ENCODE results near the gene NOS2. TPM values are rescaled to one million over a fixed set of nuclear protein-coding genes. Genes with fewer than 3 reads are reported as not detected.
"Not testable (repeated sequence)": the region's sequence is repeated elsewhere in the genome, so short reads cannot be mapped to it uniquely, and the experiment has no call there.

Gene NOS2
- total RNA-seq, 1 experiment from 2014 or later: 19.0 TPM

DNA sequence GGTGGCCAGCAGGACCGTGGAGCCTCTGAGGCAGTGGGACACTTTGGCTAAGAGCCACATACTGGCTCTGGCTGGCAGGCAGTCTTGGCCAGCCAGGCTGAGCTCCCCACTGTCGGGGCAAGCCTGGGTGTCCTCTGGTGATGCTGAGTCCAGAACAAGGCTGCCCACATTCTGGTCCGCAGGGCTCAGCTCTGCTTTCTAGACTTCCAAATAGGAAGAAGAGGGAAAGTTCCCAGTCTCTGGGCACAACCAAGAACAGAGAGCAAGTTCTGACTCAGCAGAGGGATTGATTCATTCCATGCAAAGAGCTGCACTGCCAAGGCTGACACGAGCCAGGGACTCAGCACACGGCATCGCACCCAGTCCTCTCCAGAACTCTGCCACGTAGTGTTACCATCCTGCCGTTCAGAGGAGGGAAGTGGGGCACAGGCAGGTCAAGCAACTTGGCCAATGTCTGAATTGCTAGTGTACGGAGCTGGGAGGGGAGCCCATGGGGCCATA, 58.9 kb downstream of the NOS2 start:
- TF ChIP-seq, protein P1, sequence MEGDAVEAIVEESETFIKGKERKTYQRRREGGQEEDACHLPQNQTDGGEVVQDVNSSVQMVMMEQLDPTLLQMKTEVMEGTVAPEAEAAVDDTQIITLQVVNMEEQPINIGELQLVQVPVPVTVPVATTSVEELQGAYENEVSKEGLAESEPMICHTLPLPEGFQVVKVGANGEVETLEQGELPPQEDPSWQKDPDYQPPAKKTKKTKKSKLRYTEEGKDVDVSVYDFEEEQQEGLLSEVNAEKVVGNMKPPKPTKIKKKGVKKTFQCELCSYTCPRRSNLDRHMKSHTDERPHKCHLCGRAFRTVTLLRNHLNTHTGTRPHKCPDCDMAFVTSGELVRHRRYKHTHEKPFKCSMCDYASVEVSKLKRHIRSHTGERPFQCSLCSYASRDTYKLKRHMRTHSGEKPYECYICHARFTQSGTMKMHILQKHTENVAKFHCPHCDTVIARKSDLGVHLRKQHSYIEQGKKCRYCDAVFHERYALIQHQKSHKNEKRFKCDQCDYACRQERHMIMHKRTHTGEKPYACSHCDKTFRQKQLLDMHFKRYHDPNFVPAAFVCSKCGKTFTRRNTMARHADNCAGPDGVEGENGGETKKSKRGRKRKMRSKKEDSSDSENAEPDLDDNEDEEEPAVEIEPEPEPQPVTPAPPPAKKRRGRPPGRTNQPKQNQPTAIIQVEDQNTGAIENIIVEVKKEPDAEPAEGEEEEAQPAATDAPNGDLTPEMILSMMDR (IDR thresholded peaks at IDR 0.05; ENCODE audit: insufficient read depth in 1 of 2, low read depth in 1 of 2, low read length in 1 of 2, severe bottlenecking in 1 of 2, unreplicated experiment in 1 of 2): no peak

DNA sequence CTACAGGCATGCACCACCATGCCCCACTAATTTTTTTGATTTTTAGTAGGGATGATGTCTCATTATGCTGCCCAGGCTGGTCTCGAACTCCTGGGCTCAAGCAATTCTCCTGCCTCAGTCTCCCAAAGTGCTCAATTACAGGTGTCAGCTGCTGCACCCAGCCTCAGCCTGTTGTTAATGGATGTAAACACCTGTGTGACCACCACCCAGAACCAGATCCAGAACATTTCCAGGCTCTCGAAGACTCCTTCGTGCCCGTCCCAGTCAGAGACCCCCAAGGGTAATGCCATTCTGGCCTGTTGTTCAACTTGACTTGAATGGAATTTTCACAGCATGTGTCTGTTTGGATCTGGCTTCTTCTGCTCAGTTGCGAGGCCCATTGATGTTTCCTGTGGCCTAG, 59.8 kb downstream of the NOS2 start:
- DNase-seq: peak in 1 of 2 experiments; percentile 30
- intact Hi-C loops (cut with micrococcal nuclease; ENCODE audit: unreplicated experiment); H3K9me3 ChIP-seq; H3K4me3 Mint-ChIP-seq (ENCODE audit: unreplicated experiment); H3K36me3 Mint-ChIP-seq (ENCODE audit: insufficient read depth, unreplicated experiment); H3K4me1 Mint-ChIP-seq (ENCODE audit: low read depth, unreplicated experiment); POLR2A ChIA-PET; H3K4me1 ChIP-seq; BruUV-seq (replicated peaks); H3K9me3 Mint-ChIP-seq (ENCODE audit: unreplicated experiment); H3K4me3 ChIP-seq (ENCODE audit: low read depth, low read length); H3K27me3 ChIP-seq (replicated peaks; ENCODE audit: control insufficient read depth, insufficient read depth, low read length); H3K27me3 Mint-ChIP-seq (ENCODE audit: insufficient read depth, unreplicated experiment); H3K36me3 ChIP-seq (ENCODE audit: control insufficient read depth, insufficient read depth, low read length); H3K27ac Mint-ChIP-seq (ENCODE audit: unreplicated experiment): not testable (repeated sequence)
- CTCF ChIA-PET: interaction anchor here (1.3 kb wide), 1 partner anchor 140 kb away, joined by 3 read pairs; no protein-coding TSS in a partner anchor

More for the DNA sequence above, 58.9 kb downstream of the NOS2 start:
- Mint-ChIP-seq H3K27ac (ENCODE audit: unreplicated experiment) (no peak overlapping the region), H3K4me3 (ENCODE audit: unreplicated experiment) (no peak overlapping the region), H3K27me3 (ENCODE audit: insufficient read depth, unreplicated experiment) (peaks cover 3% of the 10 kb centered on the region), H3K36me3 (ENCODE audit: insufficient read depth, unreplicated experiment) (no peaks in the 10 kb centered on the region), H3K9me3 (ENCODE audit: unreplicated experiment) (no peaks in the 10 kb centered on the region), H3K4me1 (ENCODE audit: low read depth, unreplicated experiment) (no peaks in the 10 kb centered on the region)
- Histone ChIP-seq H3K9me3 (no peaks in the 10 kb centered on the region), H3K36me3 (ENCODE audit: control insufficient read depth, insufficient read depth, low read length) (no peaks in the 10 kb centered on the region), H3K4me3 (ENCODE audit: low read depth, low read length) (no peak overlapping the region), H3K27me3 (replicated peaks; ENCODE audit: control insufficient read depth, insufficient read depth, low read length) (no peaks in the 10 kb centered on the region), H3K4me1 (no peaks in the 10 kb centered on the region)
- BruUV-seq (replicated peaks): no TSS peak
- intact Hi-C loops (cut with micrococcal nuclease; ENCODE audit: unreplicated experiment): no loop called here
- ChIA-PET CTCF (interaction anchor here (0.6 to 1.7 kb wide), 5 partner anchors 14 to 498 kb away, joined by 3 to 4 read pairs (median 3); no protein-coding TSS in a partner anchor), POLR2A (no interaction called here)
- peak in 1 of 2 experiments; percentile 34 for DNase-seq

DNA sequence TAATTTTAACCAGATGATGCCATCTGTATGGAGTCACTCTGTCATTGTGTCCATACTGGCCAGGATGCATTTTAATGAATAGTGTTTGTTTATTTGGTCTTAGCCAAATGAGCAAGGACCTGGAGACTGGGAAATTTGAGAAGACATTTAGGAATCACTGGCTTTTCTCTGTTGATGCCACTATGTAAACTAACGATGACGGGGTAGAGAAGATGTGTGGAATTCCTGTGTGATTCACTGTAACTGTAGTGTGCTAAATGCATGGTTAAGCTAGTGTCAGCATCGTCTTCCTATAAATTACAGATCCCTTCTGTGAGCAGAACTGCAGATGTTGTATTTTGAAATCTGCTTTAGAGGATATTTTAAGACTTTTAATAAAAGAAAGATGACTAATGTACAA, 66.6 kb downstream of the NOS2 start:
- H3K36me3 Mint-ChIP-seq (ENCODE audit: insufficient read depth, unreplicated experiment): no peaks in the 10 kb centered on the region
- TF ChIP-seq, protein P1 (IDR thresholded peaks at IDR 0.05; ENCODE audit: insufficient read depth in 1 of 2, low read depth in 1 of 2, low read length in 1 of 2, severe bottlenecking in 1 of 2, unreplicated experiment in 1 of 2): no peak
- Histone ChIP-seq H3K27me3 (replicated peaks; ENCODE audit: control insufficient read depth, insufficient read depth, low read length) (no peaks in the 10 kb centered on the region), H3K36me3 (ENCODE audit: control insufficient read depth, insufficient read depth, low read length) (no peaks in the 10 kb centered on the region), H3K4me1 (no peaks in the 10 kb centered on the region), H3K4me3 (ENCODE audit: low read depth, low read length) (no peak overlapping the region), H3K9me3 (0 out of 2 replicates have a peak, but pooled peaks cover 2% of the 10 kb centered on the region)
- H3K9me3 Mint-ChIP-seq (ENCODE audit: unreplicated experiment): no peaks in the 10 kb centered on the region
- ChIA-PET CTCF (no interaction called here), POLR2A (no interaction called here)
- no peak for DNase-seq
- no peak overlapping the region for H3K4me3 Mint-ChIP-seq (ENCODE audit: unreplicated experiment)
- H3K4me1 Mint-ChIP-seq (ENCODE audit: low read depth, unreplicated experiment): no peaks in the 10 kb centered on the region
- intact Hi-C loops (cut with micrococcal nuclease; ENCODE audit: unreplicated experiment): no loop called here
- BruUV-seq (replicated peaks): no TSS peak
- H3K27ac Mint-ChIP-seq (ENCODE audit: unreplicated experiment): no peak overlapping the region
- peaks cover 30% of the 10 kb centered on the region for H3K27me3 Mint-ChIP-seq (ENCODE audit: insufficient read depth, unreplicated experiment)

DNA sequence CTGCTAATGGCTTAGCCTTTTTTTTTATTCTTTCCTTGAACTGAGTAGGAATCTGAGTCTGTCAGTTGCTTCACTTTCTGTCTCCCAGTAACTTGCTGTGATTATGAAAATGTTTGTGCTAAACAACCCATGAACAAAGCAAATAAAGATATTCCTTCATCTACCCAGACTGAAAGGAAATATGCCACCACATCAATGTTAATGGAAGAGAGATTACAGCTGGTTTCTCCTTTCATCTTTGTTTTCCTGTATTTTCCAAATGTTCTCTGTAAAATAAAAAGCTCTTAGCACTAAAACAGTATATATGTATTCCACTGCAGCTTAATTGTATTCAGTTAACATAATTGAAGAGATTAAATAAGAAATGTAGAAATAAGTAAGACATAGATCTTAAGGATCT, 67.6 kb downstream of the NOS2 start:
- H3K4me1 ChIP-seq; BruUV-seq (replicated peaks); H3K4me3 Mint-ChIP-seq (ENCODE audit: unreplicated experiment); H3K36me3 ChIP-seq (ENCODE audit: control insufficient read depth, insufficient read depth, low read length); CTCF ChIA-PET; intact Hi-C loops (cut with micrococcal nuclease; ENCODE audit: unreplicated experiment); H3K36me3 Mint-ChIP-seq (ENCODE audit: insufficient read depth, unreplicated experiment); H3K27me3 ChIP-seq (replicated peaks; ENCODE audit: control insufficient read depth, insufficient read depth, low read length); H3K27ac Mint-ChIP-seq (ENCODE audit: unreplicated experiment); DNase-seq; H3K9me3 Mint-ChIP-seq (ENCODE audit: unreplicated experiment); H3K4me3 ChIP-seq (ENCODE audit: low read depth, low read length); POLR2A ChIA-PET; H3K9me3 ChIP-seq; H3K4me1 Mint-ChIP-seq (ENCODE audit: low read depth, unreplicated experiment): not testable (repeated sequence)
- H3K27me3 Mint-ChIP-seq (ENCODE audit: insufficient read depth, unreplicated experiment): peaks cover 30% of the 10 kb centered on the region

DNA sequence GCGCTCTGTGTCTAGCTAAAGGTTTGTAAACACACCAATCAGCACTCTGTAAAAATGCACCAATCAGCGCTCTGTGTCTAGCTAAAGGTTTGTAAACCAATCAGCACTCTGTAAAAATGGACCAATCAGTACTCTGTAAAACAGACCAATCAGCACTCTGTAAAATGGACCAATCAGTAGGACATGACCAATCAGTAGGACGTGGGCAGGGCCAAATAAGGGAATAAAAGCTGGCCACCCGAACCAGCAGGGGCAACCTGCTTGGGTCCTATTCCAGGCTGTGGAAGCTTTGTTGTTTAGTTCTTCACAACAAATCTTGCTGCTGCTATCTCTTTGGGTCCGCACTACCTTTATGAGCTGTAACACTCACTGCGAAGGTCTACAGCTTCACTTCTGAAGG, 74.3 kb downstream of the NOS2 start:
- CTCF ChIA-PET; H3K9me3 ChIP-seq; POLR2A ChIA-PET; H3K4me1 ChIP-seq; H3K36me3 ChIP-seq (ENCODE audit: control insufficient read depth, insufficient read depth, low read length); BruUV-seq (replicated peaks); intact Hi-C loops (cut with micrococcal nuclease; ENCODE audit: unreplicated experiment); H3K4me1 Mint-ChIP-seq (ENCODE audit: low read depth, unreplicated experiment); H3K27ac Mint-ChIP-seq (ENCODE audit: unreplicated experiment); H3K27me3 ChIP-seq (replicated peaks; ENCODE audit: control insufficient read depth, insufficient read depth, low read length); H3K4me3 Mint-ChIP-seq (ENCODE audit: unreplicated experiment); H3K36me3 Mint-ChIP-seq (ENCODE audit: insufficient read depth, unreplicated experiment); H3K4me3 ChIP-seq (ENCODE audit: low read depth, low read length); DNase-seq: not testable (repeated sequence)
- peaks cover 10% of the 10 kb centered on the region for H3K9me3 Mint-ChIP-seq (ENCODE audit: unreplicated experiment)
- H3K27me3 Mint-ChIP-seq (ENCODE audit: insufficient read depth, unreplicated experiment): peaks cover 17% of the 10 kb centered on the region

All from Caco-2 (cell line).